ENCODE data around the gene OR51E1. TPM values are rescaled to one million over a fixed set of nuclear protein-coding genes. Genes with fewer than 3 reads are reported as not detected.

The OR51E1 gene
- total RNA-seq, 3 donors from 2014 or later (not counting 1 experiment from before 2014, with no cell fraction given): not detected

- Histone ChIP-seq H3K4me1 (ENCODE audit: control insufficient read depth, insufficient read depth, low read length) (no peaks in the 10 kb centered on the region), H3K36me3 (ENCODE audit: control insufficient read depth, insufficient read depth, low read length) (no peaks in the 10 kb centered on the region), H3K4me3 (ENCODE audit: low read length) (no peak overlapping the region), H3K27ac (ENCODE audit: low read length) (no peak overlapping the region), H3K9me3 (ENCODE audit: control insufficient read depth, insufficient read depth, low read length) (peaks cover 13% of the 10 kb centered on the region), H3K27me3 (ENCODE audit: control insufficient read depth, insufficient read depth, low read length) (peaks cover 5% of the 10 kb centered on the region)
- no peak for ATAC-seq
- Mint-ChIP-seq H3K9me3 (peaks cover 5 to 8% of the 10 kb centered on the region in 2 donors), H3K27me3 (ENCODE audit: low read depth in 2 of 2) (peaks cover 43 to 48% of the 10 kb centered on the region in 2 donors), H3K36me3 (peaks cover 13% of the 10 kb centered on the region), H3K4me1 (no peaks in the 10 kb centered on the region), H3K4me3 (no peak overlapping the region), H3K27ac (no peak overlapping the region)
- intact Hi-C loops (cut with micrococcal nuclease): no loop called here
- WGBS (ENCODE audit: insufficient coverage): 59% methylated on average over 15 of the region's 15 CpGs
- TF ChIP-seq CTCF (IDR thresholded peaks at IDR 0.05): peak; percentile 33
- peak in 1 of 2 donors; percentile 62 for DNase-seq
Measured at GRCh38 chr11:4626207-4627099, 17.3 kb upstream of the OR51E1 start.

- WGBS (ENCODE audit: insufficient coverage): 90% methylated on average over 2 of the region's 2 CpGs
- Histone ChIP-seq H3K4me1 (ENCODE audit: control insufficient read depth, insufficient read depth, low read length) (peaks cover 6% of the 10 kb centered on the region), H3K4me3 (ENCODE audit: low read length) (no peak overlapping the region), H3K27me3 (ENCODE audit: control insufficient read depth, insufficient read depth, low read length) (no peaks in the 10 kb centered on the region), H3K9me3 (ENCODE audit: control insufficient read depth, insufficient read depth, low read length) (no peaks in the 10 kb centered on the region), H3K27ac (ENCODE audit: low read length) (no peak overlapping the region), H3K36me3 (ENCODE audit: control insufficient read depth, insufficient read depth, low read length) (no peaks in the 10 kb centered on the region)
- H3K9me3 Mint-ChIP-seq: no peaks in the 10 kb centered on the region
- H3K27ac Mint-ChIP-seq: no peak overlapping the region
- ATAC-seq (no peak), DNase-seq (no peak)
- intact Hi-C loops (cut with micrococcal nuclease): loop anchor here (2.0 kb wide), 1 partner anchor 1173 kb away; the partner anchor contains the start of gene OR52N2
- H3K27me3 Mint-ChIP-seq (ENCODE audit: low read depth in 2 of 2): peaks cover under 1 to 5% of the 10 kb centered on the region in 2 donors
- H3K4me3 Mint-ChIP-seq: no peak overlapping the region
- no peaks in the 10 kb centered on the region for H3K36me3 Mint-ChIP-seq
- TF ChIP-seq CTCF (IDR thresholded peaks at IDR 0.05): no peak
- no peaks in the 10 kb centered on the region for H3K4me1 Mint-ChIP-seq
Measured at GRCh38 chr11:4636136-4636535, 7.6 kb upstream of the OR51E1 start.

- 35% methylated on average over 17 of the region's 21 CpGs for WGBS (ENCODE audit: insufficient coverage)
- H3K27me3 Mint-ChIP-seq (ENCODE audit: low read depth in 2 of 2): peaks cover 0 to 4% of the 10 kb centered on the region in 2 donors
- peak; percentile 78 for TF ChIP-seq CTCF (IDR thresholded peaks at IDR 0.05)
- H3K36me3 Mint-ChIP-seq: no peaks in the 10 kb centered on the region
- Histone ChIP-seq H3K27me3 (ENCODE audit: control insufficient read depth, insufficient read depth, low read length) (no peaks in the 10 kb centered on the region), H3K4me3 (ENCODE audit: low read length) (no peak within 1 kb of the TSS), H3K9me3 (ENCODE audit: control insufficient read depth, insufficient read depth, low read length) (no peaks in the 10 kb centered on the region), H3K27ac (ENCODE audit: low read length) (no peak within 1 kb of the TSS), H3K4me1 (ENCODE audit: control insufficient read depth, insufficient read depth, low read length) (peaks cover 6% of the 10 kb centered on the region), H3K36me3 (ENCODE audit: control insufficient read depth, insufficient read depth, low read length) (no peaks in the 10 kb centered on the region)
- no peak within 1 kb of the TSS for H3K4me3 Mint-ChIP-seq
- peak; percentile 85 to 99 (median 97) for ATAC-seq
- peak; percentile 57 to 82 for DNase-seq
- H3K9me3 Mint-ChIP-seq: no peaks in the 10 kb centered on the region
- intact Hi-C loops (cut with micrococcal nuclease): loop anchor here (2.0 kb wide), 1 partner anchor 1172 kb away; the partner anchor contains the start of gene OR52N2
- no peak within 1 kb of the TSS for H3K27ac Mint-ChIP-seq
- H3K4me1 Mint-ChIP-seq: no peaks in the 10 kb centered on the region
Measured at GRCh38 chr11:4636962-4637661, 6.7 kb upstream of the OR51E1 start, which contains the start of gene OR51D1. Gene OR51D1 (plus strand): TSS chr11:4637477. CDS start chr11:4639791, 2,314 bp downstream.
